GM21423 (cell line): ENCODE results near the gene ZNF672.
"Not testable (repeated sequence)": the region's sequence is repeated elsewhere in the genome, so short reads cannot be mapped to it uniquely, and the experiment has no call there.

Experiments
- ATAC-seq: cut with Tn5 transposase; IDR thresholded peaks from one replicate; pipeline ENCODE4 v1.9.1; 2021; ENCODE audit warnings: mild to moderate bottlenecking, moderate library complexity; ENCODE audit not compliant: unreplicated experiment

Gene ZNF672

DNA sequence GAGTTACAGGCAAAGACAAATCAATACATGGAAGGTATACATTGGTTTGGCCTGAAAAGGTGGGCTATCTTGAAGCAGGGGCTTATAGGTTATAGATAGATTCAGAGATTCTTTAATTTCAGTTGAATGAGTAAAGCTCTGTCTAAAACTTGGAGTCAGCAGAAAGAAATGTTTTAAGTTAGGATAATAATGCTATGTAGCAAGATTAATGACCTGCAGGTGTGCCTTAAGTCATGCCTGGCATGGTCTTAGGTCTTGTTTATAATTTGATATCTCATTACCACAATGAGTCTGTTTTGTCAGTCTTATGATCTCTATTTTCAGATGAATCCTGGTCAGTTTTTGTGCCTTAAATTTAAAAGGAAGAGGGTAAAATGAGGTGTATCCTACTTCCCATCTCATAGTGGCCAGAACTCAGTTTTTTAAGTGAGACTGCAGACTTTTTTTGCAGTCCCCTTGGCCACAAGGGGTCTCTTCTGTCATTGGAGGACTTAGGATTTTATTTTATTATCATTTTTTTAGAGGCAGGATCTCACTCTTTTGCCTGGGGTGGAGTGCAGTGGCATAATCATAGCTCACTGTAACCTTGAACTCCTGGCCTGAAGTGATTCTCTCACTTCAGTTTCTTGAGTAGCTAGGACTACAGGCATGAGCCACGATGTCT is 46.7 kb downstream of the ZNF672 start:
- no peak for ATAC-seq

DNA sequence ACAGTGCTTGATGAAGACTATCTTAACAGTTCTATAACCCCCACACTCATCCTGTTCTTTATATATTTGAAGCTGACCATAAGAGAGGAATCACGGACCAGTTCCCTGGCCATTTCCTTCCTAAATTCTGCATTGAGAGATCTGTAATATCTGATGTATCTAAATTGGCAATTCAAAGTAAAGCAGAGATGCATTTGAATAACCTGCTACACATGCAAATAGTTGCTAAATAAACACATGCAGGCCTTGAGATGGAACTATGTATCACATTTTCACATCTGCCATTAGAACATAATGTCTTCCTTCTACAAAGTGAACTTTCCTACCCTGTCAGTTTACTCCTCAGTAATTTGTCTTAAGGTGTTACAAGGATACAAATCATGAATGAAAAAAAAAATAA is 47.6 kb downstream of the ZNF672 start:
- no peak for ATAC-seq

DNA sequence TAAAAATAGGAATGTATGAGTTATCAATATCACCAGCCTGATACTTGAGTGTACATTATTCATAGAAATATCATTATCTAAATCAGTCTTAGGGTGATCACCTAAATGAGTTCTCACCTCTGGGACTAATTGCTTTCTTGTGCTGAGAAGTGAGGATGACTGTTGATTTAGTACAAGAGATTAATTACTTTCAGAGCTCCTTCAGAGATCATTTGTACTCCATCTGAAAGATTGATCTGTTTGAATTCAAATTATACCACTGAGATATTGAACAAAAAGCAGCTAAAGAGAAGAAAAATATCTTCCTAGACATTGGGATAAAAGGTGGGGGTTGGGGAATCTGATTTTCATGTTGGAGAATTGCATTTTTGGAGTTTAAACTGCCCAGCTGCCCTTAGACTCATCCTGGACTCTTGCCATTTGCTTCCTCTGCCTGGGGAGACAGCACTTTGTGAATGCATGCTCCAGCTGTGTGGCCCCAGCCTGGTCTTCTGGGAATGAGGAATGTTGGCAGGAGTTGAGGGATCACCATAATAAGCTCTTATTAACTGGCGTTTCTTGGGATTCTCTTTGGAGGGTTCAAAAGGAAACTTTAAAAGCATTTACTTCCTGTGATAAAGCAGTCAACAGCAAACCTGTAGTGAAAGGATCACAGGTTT is 48.3 kb downstream of the ZNF672 start:
- no peak for ATAC-seq

GRCh38 chr1:248889914-248890243 is 51.9 kb downstream of the ZNF672 start:
- ATAC-seq: not testable (repeated sequence)

GRCh38 chr1:248890549-248891498 is 52.8 kb downstream of the ZNF672 start:
- ATAC-seq: no peak

GRCh38 chr1:248891758-248892157 is 53.7 kb downstream of the ZNF672 start:
- ATAC-seq: no peak

DNA sequence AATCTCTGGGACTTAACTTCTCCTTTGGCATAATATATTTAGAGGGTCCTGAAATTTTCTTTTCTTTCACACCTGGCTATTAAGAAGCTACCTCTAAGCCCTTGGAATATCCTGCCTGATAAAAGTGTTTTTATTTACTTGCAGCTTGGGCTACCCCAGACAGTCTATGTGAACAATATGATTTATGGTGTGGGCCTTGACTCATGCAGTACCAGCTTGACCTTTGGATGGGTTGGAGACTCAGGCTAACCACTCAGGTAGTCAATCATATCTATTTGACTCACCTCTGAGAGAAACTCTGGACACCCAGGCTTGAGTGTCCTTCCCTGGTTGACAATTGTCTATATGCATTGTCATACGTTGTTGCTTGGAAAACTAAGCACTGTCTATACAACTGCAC is 54.6 kb downstream of the ZNF672 start:
- no peak for ATAC-seq

- no peak for ATAC-seq
These were observed 56.8 kb downstream of the ZNF672 start for GRCh38 chr1:248894837-248895236.

DNA sequence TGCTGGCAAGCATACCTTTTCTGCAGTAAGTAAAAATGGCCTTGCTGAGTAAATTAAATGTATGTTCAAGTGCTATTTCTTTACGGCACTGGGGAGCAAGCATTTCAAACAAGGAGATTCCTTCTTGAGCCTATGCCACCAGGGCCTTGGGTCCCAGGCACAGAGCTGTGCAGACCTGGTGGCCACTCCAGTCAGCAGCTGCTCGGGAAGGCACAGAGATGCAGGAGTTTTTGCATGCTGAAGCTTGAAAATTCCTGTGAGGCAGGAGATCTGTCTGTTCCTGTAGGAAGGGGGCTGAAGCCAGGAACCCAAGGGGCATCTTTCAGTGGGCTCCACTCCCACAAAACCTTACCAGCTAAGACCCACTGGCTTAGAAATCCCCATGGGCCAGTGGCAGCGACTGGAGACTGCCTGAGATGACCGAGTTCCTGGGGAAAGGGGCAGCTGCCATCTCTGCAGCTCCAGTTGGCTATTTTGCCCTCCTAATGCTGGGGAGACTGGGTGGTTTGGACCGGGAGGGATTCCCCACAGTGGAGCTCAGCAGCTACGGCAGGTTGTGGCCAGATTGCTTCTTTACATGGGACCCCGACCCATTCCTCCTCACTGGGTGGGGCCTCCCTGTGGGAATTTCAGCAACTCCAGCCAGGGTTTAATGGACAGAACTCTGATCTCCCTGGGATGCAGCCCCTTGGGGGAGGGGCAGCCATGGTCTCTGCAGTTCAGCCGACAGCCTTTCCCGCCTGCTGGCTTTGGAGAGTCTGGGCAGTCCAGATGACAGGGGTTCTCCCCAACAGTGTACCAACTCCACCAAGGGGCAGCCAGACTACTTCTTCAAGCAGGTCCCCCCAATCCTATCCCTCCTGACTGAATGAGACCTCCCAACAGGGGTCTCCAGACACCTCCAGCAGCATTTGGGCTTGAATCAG is 59.7 kb downstream of the ZNF672 start:
- no peak for ATAC-seq
